ENCODE results near the gene TJP2.

Gene TJP2

DNA sequence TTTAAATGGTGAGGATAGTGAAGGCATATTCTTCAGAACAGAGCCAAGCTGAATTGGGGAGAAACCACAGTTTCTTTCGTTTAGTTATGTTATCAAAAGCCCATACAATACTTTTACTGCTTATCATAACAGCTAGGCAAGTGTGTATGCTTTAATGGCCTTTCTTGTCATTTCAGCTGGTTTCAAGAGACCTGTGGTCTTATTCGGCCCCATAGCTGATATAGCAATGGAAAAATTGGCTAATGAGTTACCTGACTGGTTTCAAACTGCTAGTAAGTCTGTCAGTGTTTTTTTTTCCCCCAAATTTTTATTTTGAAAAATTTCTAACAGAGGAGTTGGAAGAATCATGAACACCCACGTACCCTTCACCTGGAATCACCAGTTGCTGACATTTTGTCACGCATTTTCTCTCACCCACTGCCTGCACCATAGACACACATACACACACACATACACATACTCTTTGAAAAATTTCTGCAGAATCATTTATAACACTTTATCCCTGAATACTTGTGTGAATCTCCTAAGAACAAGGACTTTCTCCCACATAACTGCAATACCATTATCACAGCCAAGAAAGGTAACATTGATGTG lies 63.7 kb downstream of the TJP2 start:
- DNase-seq = no peak

- no peak for DNase-seq
These were observed 69.0 kb downstream of the TJP2 start for GRCh38 chr9:69243116-69243515.

DNA sequence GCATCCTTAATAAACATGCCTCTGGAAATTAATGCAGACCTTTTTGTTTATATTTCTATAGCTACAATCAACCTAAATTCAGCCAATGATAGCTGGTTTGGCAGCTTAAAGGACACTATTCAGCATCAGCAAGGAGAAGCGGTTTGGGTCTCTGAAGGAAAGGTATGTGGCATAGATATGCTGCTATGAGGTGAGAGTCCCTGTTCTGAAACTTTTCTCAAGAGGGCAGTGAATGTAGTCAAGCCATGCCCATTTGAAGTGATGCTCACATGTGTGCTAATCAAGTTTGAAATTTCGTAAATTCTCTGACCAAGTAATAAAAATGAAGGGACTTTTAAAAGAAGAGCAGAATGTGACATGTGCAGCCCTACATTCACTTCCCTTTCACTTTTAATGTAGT lies 72.6 kb downstream of the TJP2 start:
- no peak for DNase-seq

DNA sequence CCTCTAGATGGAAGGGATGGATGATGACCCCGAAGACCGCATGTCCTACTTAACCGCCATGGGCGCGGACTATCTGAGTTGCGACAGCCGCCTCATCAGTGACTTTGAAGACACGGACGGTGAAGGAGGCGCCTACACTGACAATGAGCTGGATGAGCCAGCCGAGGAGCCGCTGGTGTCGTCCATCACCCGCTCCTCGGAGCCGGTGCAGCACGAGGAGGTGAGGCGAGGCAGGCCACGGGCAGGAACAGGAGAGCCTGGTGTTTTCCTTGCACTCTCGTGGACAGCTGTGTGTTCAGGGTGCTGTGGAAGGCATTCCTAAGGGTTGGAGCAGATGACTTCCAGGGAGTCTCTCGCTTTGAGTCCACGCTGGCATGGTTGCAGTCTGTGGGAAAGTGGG lies 73.9 kb downstream of the TJP2 start:
- DNase-seq = no peak

GRCh38 chr9:69249337-69249736 lies 75.3 kb downstream of the TJP2 start:
- no peak for DNase-seq

GRCh38 chr9:69250681-69251080 lies 76.6 kb downstream of the TJP2 start:
- no peak for DNase-seq

- DNase-seq = no peak
These were observed 78.4 kb downstream of the TJP2 start for GRCh38 chr9:69252436-69252835.

DNA sequence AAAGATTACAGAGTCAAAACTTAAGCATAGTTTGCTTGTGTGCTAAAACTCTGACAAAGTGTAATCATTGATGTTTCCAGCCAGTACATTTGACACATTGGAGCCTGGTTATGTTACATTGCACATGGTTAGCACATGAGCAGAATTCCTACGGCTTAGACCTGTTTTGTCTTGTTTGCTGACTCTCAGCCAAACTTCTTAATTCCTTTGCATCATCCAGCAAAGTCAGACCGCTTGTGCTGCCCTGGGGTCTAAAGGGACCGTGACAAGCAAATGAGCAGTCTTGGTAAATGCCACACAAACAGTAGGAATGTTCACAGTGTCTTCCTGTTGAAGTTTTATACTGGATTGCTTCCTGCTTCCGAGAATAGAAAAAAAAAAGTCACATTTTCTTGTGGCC lies 79.0 kb downstream of the TJP2 start:
- DNase-seq = no peak

GRCh38 chr9:69254223-69254622 lies 80.1 kb downstream of the TJP2 start:
- DNase-seq = no peak

DNA sequence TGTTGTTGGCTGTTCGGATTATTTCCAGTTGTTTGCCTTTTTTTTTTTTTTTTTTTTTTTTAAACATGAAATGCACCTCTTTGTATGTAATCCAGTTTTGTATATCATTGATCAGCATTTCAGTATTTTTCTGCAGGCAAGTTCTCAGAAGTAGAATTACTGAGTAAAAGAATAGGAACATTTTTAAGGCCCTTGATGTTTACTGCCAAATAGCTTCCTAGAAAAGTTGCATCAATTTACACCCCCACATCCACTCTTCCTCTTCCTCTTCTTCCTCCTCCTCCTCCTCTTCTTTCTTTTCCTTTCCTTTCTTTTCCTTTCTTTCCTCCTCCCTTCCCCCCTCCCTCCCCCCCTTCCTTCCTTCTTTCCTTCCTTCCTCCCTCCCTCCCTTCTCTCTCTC lies 81.5 kb downstream of the TJP2 start:
- DNase-seq = no peak

DNA sequence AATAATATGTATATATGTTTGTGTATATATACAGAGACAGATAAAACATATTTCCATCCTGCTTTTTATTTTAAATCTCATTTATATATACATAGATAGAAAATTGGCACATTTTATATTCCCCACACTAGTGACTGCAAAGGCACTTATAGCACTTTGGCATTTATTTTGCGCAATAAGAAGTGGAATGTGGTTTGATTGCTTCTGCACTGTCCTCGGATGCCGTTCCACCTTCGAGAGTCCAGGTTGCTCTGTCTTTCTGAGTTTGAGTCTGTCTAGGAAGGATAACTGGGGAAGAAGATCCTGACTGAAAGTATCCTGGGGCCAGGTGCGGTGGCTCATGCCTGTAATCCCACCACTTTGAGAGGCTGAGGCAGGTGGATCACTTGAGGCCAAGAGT lies 84.5 kb downstream of the TJP2 start:
- no peak for DNase-seq

DNA sequence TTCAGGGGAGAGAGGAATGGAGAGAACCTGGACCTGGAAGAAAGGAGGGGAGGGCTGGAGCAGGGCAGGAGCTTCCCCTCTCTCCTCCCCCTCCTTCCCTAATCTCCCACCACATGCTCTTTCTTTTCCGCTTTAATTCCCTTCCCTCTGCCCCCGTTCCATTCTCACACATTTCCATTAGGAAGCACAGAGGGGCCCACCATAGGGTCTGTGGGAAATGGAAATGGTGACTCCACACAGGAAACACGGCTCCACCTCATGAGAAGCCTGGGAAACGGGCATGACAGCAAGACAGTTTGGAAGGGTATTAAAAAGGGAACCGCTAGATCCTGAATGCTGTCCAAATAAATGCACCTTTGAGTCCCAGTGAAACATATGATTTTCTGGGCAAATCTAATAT lies 86.1 kb downstream of the TJP2 start:
- DNase-seq = no peak

DNA sequence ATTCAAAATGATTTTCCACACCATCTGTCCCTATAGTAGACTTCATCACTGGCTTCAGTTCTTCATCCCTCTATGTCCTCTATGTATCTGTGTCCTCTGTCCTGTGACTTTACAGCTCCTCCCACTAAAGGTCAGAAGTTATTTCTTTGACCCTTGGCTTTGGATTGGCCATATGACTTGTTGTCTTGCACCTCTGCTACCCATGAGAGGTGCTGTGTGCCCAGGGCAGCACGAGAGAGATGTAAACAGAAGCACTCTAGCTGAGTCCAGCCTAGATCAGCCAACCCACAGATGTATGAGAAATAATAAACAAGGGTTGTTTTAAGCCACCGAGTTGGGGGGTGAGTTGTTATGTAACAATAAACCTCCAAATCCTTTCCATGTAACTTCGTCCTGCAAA lies 87.6 kb downstream of the TJP2 start:
- DNase-seq = no peak

DNA sequence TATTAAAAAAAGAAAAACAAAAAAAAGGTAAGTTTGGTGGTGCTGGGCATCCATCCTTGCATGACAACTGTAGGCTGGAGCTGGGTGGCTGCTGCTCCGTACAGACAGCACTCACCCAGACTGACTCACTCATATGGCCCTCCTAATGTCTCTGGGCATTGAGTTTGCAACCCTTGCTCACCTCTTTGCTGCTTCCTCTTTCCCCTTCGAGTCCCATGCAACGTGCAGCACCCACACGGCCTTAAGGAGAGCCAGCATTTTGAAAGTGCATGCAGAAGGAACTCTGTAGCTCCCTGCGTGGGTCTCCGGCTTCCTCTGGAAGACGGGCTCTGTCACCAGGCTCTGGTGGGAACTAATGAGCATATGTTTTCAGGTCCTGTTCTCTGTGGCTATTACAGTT lies 90.4 kb downstream of the TJP2 start:
- no peak for DNase-seq

DNA sequence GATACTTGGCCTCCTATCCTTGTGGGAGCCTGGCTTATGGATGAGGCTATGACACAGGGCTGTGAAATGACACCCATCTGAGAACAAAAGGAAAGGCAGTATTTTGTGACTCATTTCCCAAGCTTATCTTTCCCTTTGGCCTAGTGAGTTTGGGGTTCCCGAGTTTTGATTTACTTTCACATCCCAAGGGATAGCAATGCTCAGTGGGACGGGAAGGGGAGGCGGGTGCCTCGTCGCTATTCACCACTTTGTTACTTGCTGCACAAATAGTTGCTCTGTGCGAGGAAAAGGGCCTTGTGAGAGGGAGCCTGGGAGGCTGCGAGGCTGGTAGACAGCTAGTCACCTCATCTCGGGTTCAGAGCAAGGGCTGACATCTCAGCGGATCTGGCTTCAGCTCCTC lies 91.8 kb downstream of the TJP2 start:
- no peak for DNase-seq

- DNase-seq = no peak
These were observed 98.1 kb downstream of the TJP2 start for GRCh38 chr9:69272212-69272611.

GRCh38 chr9:69273161-69273560 lies 99.1 kb downstream of the TJP2 start:
- no peak for DNase-seq

GRCh38 chr9:69276775-69277174 lies 102.7 kb downstream of the TJP2 start:
- DNase-seq = no peak

DNA sequence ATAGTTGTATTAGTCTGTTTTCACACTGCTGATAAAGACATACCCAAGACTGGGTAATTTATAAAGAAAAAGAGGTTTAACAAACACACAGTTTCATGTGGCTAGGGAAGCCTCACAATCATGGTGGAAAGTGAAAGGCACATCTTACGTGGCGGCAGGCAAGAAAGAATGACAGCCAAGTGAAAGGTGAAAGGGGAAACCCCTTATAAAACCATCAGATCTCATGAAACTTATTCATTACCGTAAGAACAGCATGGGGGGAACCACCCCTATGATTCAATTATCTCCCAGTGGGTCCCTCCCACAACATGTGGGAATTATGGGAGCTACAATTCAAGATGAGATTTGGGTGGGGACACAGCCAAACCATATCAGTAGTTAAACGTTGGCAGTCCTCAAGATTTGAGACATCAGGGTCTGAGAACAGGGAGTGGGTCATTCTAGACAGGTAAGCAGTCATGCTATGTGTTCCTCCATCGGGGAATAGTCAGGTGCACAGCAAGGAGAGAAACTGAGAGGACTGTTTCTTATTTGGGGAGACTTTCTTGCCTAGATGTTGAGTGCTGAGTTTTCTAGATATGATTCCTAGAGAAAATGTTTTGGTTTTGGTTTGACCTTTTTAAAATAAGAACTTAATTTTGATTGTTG lies 105.1 kb downstream of the TJP2 start:
- DNase-seq = no peak

- no peak for DNase-seq
These were observed 105.7 kb downstream of the TJP2 start for GRCh38 chr9:69279733-69280132.

GRCh38 chr9:69283003-69283402 lies 108.9 kb downstream of the TJP2 start:
- no peak for DNase-seq

GRCh38 chr9:69292078-69292477 lies 118.0 kb downstream of the TJP2 start:
- DNase-seq = no peak

DNA sequence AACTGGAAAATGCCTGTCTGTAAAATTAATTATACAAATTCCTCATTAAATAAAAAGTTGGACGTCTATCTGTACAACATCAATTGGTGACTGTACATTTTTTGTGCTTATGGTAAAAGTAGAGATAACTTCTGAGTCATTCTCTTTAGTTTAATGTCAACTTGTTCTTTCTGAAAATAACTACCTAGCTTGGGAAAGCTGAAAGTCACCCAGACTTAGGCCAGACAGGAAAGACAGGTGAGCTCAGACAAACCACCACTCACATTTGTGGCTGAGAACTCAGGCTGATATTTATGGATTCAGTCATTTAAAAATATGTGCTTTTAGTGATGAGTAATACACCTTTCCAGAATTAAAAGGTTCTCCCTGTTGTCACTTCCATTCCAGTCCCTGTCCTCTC lies 119.1 kb downstream of the TJP2 start:
- DNase-seq = no peak

- DNase-seq = no peak
These were observed 121.9 kb downstream of the TJP2 start for GRCh38 chr9:69295872-69296552.
